HL-60/S4 treated with retinoic acid at 250 ng/mL for 4 days and 3 days (cell line): ENCODE measurements around the gene DRC1.

Source experiments
- in situ Hi-C: fragments of 300-500 bp; cut with MboI; formaldehyde crosslinking; loops from 2 replicates; pipeline ENCODE4 v1.7.0; 2022; ENCODE audit warnings: low sequenced_read_pairs

DRC1 gene

DNA sequence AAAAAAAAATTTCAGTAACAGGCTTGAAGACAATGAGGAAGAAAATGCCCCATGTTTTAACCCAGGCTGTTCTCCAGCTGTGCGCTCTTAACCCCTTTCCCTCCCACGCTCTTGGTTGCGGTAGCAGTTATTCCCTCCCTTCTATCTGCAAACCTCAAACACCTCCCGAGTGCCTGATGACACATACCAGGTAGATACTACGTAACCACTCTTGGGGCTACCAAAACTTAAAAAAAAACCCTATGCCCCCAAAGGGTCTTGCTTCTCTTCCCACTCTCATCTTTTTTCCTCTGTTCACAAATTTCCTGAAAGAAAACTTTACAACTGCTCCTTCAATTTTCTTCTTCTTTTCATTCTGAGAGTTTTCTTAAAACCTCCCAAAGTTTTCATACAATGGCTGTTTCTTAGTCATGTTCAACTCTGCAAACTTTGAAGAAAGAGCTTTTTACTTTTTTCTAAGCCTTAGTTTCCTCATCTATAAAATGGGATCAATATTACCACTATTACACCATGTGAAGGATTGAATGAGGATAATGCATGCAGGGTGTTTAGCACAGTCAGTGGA is 4.9 kb upstream of the DRC1 start:
- in situ Hi-C loops = no loop called here

DNA sequence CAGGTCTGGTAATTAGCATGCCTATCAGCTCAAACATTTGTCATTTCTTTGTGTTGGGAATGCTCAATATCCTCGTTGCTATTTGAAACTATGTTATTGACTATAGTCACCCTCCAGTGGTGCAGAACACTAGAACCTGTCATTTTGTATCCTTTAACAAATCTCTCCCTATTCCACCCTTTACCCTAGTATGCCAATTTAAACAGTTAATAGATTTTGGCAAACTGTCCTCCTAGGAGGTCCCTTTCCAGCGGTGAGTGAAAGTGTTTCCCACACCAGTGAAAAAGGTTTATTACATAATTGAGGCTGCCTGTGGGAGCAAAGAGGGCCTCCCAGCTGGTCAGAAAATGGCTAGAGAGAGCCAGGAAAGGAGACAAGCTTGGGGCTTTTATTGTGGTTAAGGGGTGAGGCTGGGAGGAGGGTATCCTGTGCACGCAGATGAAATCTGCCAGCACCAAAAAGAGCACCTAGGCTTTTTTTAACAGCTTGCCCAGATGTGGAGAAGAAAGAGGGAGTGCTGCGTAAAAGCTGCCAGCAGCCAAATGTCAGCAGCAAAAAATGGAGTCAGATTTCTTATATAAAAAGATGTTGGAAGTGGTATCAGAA is 1.8 kb upstream of the DRC1 start:
- in situ Hi-C loops = no loop called here

DNA sequence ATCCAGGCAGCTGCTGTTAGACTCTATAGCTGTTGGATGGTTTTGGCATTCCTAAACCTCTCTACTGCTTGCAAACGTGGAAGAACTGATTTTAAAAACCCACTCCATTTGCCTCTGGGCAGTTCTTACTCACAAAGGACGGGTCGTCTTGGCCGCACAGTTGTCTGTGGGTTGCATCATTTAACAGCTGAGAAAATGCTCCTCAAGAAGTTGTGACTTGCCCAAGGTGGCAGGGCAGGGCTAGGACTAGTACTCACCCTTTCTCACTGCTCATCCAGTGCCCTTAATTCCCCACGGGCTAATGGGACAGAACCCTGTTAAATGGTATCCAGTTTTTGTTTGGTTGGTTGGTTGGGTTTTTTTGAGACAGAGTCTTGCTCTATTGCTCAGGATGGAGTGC is 997 bp upstream of the DRC1 start:
- in situ Hi-C loops = no loop called here

DNA sequence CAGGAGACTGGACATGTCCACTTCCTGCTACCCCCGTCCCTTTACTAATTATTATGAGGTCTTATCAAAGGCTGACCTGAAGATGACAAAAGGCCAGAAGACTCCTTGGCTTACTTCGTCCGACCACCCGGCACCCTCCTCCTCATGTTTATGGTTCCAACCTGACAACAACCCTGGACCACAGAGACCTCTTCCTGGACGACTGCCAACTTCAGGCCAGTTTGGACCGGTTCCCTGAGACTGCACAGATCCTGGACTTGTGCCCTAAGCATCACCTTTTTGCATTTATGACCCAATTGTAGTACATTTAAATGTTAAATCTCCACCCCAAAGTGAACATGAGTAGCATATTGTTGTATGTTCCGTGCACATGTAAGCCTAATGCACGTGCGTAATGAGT is 5.8 kb downstream of the DRC1 start:
- in situ Hi-C loops = no loop called here

DNA sequence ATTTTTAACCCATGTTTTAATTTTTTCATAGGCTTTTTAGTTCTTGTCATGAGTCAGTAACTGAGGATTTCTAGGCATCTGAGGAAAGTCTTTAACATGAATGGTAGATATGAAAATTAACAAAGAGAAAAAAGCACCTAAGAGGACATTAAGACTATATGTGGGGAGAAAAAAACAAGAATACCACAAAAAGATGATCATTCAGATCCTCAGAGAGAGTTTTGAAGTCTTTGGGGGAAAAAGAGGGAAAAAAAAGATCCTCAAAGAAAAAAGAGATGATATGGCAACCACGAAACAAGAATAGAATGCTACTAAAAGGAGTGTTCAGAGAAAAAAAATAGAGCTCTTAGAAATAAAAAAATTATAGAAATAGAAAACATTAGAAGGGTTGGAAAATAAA is 8.1 kb downstream of the DRC1 start:
- in situ Hi-C loops = no loop called here

DNA sequence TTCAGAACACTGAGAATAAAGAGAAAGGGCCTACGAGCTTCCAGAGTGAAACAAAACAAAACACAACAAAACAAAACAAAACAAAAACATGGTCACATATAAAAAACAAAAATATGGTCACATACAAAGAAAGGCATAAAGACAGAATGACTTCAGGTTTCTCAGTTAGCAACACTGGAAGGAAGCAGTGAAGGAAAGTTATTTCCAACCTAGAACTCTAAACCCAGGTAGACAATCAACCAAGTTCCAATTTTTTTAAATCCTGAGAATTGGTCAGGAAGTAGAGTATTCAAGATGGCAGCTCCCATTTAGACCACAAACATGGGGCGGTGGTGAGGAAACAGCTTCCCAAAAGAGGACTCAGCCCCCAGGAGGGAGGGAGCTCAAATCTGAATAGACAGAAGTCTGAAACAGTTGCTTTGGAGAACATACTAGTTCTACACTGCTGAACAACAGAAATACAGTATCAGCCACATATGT is 9.1 kb downstream of the DRC1 start:
- in situ Hi-C loops = no loop called here

DNA sequence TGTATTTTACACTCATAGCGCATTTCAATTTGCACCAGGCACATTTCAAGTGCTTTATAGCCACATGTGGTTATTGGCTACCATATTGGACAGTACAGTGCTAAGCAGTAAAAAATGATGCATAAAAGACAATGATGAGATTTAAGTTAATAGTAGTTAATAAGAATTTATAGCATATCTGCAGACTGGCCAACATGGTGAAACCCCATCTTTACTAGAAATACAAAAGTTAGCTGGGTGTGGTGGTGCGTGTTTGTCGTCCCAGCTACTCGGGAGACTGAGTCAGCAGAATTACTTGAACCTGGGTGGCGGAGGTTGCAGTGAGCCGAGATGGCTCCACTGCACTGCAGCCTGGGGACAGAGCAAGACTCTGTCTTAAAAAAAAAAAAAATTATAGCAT is 9.7 kb downstream of the DRC1 start:
- in situ Hi-C loops = no loop called here

DNA sequence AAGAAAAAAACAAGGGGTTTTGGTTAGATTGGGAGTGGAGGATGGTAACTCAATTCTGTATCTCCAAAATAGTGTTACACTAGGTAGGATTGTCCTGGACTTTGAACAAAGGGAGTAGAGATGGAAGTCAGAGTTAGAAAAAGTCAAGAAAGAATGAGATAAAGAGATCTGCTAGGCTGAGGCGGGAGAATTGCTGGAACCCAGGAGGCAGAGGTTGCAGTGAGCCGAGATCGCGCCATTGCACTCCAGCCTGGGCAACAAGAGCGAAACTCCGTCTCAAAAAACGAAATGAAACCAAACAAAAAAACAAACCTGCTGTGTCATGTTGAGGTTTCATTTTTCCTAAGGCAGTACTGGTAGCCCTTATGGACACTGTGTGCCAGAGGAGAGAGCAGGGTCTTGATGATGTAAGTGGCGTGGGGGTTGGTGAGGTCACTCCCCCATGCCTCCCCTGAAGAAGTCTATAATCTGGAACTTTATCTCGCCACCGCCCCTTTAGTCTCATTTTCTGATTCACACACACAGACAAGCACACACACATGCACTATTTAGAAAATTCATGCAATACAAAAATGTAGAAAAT is 10.5 kb downstream of the DRC1 start:
- in situ Hi-C loops = no loop called here

DNA sequence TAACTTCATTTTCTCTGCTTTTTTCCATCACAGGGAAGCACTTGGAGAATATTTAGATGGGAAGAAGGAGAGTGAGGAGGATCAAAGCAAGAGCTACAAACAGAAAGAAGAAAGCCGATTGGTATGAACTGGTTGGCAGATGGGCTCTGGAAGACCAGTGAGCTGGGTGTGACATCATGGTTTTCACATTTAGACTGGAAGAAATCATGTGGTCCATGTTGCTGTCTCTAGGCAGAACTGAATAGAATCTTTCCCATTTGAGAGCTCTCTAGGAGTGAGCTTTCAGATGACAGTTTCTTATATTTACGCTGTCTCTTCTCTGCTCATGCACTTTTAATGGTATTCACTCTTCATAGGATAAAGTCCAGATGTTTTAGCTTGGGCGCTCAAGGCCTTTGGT is 12.6 kb downstream of the DRC1 start:
- in situ Hi-C loops = no loop called here

DNA sequence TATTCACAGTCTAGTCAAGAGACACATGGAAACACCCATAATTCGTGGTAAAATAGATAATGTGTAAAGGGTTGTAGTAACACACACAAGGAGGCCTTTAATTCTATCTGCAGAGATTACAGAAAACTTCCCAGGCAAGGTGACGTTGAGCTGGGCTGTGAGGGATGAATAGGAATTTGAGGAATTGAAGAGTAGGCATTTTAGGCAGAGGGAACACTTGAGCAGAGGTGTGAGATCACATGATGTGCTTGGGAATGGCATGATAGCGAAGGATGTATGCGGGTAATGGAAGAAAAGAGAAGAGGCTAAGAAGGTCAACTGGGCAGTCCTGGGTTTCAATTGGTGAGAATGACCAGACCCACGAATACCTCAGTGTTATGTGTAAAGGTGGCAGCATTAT is 20.2 kb downstream of the DRC1 start:
- in situ Hi-C loops = no loop called here

DNA sequence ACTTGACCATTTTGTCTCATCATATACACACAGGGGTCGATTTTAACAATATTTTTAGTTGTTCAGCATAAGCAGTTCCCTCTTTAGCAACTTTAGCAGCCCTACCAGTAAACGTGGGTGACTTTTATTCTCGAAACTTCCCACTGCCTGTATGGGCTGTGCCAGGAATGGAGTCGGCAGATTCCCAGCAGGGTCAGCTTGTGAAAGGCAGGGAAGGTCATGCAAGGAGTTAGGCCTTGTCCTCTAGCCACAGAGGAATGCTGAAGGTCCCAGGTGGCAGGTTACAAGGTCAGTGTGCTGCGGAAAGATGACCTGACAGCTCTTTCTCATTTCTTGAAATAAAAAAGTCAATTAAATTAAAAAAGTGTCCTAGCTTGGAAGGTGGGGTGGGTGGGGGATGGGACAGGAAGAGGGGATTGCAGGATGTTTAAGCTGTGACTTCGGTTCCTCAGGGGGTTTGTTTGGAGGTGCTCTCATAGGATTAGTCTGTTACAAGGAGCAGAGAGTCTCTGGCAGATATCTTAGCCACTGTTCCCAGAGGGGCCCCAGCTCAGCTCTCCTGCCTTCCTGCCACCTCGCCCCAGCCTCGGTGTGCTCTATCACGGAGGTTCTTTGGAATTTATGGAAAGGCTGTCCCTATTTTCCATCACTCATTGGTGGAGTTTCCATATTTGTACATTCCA is 21.4 kb downstream of the DRC1 start:
- in situ Hi-C loops = no loop called here

DNA sequence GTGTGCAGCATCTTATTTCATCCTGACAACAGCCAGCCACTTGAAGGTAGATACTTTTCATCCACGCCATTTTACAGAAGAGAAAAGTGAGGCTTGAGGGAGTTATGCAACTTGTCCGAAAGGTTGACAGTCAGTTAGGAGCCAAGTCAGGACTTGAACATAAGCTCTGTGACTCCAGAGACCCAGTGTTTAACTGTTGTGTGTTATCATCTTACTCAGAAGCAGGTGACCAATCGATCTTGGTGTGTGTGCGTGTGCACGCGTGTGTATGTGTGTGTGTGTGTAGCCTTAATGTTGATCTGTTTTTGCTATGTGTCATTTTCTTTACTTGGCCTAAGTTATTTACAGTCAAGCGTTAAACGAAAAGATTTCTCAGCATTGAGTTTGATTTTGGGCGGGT is 22.0 kb downstream of the DRC1 start:
- in situ Hi-C loops = no loop called here

DNA sequence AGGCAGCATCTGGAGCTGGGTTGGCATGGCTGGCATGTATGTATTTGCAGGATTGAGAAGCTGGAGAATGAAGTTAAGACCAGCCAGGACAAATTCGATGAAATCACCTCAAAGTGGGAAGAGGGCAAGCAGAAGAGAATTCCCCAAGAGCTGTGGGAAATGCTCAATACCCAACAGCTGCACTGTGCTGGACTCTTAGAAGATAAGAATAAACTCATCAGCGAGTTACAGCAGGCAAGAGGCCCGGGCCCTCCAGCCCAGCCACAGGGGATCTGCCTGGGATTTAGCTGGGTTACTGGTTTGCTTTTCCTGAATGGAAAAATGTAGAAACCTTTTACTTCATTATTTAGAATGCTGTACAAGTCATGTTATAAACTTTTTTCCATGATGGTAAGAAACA is 22.5 kb downstream of the DRC1 start:
- in situ Hi-C loops = no loop called here

DNA sequence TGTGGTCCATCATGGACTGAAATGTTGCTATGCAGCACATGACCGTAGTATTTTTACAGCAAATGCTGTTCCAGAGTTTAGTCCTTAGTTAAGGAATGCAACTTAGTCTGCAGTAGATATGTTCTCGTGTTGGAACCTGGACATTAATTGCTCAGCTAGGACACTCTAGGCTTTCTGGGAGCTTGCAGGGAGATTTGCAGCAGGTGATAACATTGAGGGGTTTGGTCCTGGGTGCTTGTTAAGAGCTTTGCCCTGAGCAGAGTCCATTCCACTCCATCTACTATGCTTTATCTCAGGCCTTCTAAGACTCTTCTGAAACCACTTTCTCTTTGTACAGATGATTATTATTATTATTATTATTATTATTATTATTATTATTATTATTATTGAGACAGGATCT is 27.1 kb downstream of the DRC1 start:
- in situ Hi-C loops = no loop called here

DNA sequence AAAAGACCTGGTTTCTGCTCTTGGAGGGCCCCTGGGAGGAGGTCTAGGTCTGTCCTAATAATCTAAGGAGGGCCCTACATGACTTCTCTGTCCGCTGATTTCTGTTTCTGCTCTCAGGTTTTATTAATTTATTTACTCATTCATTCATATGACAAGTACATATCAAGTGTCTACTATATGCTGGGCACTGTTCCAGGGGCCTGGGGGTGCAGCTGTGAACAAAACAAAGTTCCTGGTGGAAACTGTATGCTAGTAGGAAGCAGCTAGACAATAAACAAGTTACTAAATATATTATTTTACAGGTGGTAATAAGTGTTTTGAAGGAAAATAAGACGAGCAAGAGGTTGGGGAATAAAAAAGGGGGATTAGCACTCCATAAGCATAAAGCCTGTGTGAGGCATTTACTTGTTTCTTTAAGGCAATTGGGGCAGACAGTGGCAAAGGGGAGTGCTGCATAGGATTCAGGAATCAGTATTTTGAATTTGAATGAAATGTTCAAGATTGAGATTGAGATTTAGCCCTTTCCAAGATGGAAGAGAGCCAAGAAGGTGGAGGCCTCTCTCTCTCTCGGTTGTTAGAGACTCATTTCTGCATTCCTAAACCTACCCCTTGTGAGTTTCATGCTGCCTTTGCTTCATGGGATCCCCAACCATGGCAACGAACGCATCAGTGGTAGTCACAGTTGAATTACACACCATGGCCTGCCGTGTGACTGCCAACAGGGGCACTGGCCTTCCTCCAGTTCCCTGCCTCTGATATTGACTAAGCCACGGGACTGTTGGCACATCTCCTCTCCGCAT is 28.3 kb downstream of the DRC1 start:
- in situ Hi-C loops = no loop called here

DNA sequence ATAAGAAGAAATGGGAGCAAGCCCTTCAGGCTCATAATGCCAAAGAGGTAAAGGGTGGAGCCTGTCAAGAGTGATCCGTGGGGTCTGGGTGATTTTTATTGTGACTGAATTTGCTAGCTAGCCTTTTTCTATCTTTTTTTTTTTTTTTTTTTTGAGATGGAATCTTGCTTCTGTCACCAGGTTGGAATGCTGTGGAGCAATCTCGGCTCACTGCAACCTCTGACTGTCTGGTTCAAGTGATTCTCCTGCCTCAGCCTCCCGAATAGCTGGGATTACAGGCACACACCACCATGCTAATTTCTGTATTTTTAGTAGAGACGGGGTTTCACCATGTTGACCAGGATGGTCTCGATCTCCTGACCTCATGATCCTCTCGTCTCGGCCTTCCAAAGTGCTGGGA is 29.1 kb downstream of the DRC1 start:
- in situ Hi-C loops = no loop called here

DNA sequence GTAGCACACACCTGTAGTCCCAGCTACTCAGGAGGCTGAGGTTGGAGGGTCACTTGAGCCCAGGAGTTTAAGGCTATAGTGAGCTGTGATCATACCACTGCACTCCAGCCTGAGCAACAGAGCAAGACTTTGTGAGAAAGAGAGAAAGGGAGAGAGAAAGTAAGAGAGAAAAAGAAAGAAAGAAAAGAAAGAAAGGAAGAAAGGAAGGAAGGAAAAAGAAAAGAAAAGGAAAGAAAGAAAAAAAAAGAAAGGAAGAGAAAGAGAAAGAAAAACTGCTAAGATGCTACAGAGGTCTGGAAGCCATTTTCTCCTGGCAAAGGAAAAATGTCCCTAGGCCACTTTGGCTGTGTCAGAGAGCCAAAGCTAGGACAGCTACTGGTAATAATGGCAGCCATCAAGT is 30.6 kb downstream of the DRC1 start:
- in situ Hi-C loops = no loop called here

DNA sequence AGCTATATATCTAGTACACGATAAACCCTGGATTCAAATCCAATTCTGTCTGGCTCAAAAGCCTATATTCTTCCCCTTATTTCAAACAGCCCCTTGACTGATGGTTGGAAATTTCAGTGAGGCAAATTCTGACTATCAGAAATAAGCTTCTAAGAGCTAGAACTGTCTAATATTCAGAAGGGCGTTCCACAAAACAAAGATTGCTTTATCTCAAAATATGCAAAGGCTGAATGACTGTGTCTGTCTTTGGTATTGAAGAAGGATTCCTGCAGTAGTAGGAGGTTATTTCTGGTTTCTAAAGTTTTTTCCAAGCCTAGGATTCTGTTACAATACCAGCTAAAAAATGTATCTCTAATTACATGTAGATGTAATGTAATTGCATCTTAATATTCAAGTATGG is 31.1 kb downstream of the DRC1 start:
- in situ Hi-C loops = no loop called here

DNA sequence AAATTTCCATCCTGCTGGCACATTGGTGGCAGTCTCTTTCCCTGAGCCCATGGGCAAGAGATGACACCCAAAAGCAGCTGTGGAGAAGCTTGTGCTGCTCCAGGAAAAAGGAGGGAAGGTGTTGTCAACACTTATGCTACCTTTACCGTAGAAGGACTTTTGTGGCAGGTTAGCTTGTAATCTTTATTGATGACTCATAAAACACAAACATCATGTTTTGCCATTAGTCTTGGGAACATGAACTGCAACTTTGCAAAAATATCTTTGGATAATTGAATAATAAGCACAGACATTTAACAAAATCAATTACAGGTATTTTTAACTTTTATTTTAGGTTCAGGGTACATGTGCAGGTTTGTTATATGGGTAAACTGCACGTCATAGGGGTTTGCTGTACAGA is 33.4 kb downstream of the DRC1 start:
- in situ Hi-C loops = no loop called here

DNA sequence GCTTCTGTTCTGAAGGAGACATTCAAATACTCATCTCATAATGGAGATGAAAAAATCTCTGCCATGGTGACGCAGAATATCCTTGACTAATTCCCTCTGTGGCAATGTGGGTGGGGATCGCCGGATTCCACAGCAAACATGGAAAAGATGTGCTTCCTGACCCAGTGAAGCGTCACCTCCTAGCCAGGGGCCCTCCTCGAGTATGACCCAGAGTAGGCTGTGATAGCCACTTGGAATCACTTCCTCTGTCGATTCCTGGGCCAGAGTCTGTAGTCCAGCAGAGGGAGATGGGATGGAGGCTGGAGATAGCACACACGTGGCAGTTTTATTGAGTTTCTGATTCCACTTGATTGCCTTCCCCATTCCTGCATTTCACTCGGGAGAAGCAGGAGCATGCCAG is 36.8 kb downstream of the DRC1 start:
- in situ Hi-C loops = no loop called here

DNA sequence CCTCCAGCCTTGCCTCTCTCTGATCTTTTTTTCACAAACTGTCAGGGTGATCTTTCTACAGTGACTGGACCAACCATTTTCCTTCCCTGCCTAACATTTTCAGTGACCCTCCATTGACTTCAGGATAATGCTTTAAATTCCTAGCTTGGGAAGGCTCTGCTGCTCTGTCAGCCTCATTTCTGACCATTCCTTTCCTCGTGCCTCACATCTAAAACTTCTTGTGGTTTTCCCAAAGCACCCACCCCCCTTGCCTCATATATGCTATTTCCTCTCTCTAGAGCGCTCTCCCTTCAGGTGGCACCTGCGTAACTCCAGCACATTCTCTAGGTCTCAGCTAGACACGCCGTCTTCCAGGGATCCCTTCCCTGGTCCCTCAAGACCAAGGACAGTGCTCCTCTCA is 37.2 kb downstream of the DRC1 start:
- in situ Hi-C loops = no loop called here

DNA sequence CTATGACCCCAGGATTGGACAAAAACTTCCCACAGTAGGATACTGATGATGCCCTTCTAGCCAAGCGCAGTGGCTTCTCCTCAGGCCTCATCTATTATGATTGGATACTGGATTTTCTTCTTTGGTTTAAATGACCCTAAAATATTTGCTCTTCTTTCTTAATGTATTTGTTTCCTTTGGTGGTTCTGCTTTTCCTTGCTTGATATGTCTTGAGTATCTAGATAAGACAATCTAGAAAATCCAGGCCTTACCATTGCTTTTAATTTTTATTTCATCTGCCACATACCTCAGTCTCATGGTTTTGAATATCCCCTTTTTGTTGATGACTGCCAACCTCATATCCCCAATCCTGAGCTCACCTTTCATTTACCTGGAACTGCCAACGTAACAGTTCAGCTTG is 40.6 kb downstream of the DRC1 start:
- in situ Hi-C loops = no loop called here
